Esophagus muscularis mucosa (tissue), 4 donors: Measurements from ENCODE around the gene SKAP2. TPM values are rescaled to one million over a fixed set of nuclear protein-coding genes. Genes with fewer than 3 reads are reported as not detected.

ENCODE experiments used
- DNase-seq: peaks from one replicate; pipeline ENCODE4 v3.0.0-alpha.2; 2017; ENCODE audit errors: extremely low spot score
- H3K27ac ChIP-seq, 4 donors: fragments of 200-600 bp; sonication (generic); replicated peaks in 1 of 4; 1 replicate in 3 of 4; 2 replicates in 1 of 4; pipeline ENCODE4 v1.5.1; 2016 to 2019; ENCODE audit warnings: mild to moderate bottlenecking in 1 of 4
- H3K27me3 ChIP-seq, 4 donors: fragments of 200-600 bp; sonication (generic); one replicate each; pipeline versions ENCODE4 v1.5.1 to v1.6.0; 2016 to 2019
- H3K36me3 ChIP-seq, 4 donors: fragments of 200-600 bp; sonication (generic); one replicate each; pipeline ENCODE4 v1.5.1; 2016 to 2019
- H3K4me1 ChIP-seq, 4 donors: fragments of 200-600 bp; sonication (generic); one replicate each; pipeline ENCODE4 v1.5.1; 2016 to 2019
- H3K4me3 ChIP-seq, 4 donors: fragments of 200-600 bp; sonication (generic); 1 replicate in 2 of 4; 2 replicates in 2 of 4; pipeline ENCODE4 v1.5.1; 2016 to 2019; ENCODE audit warnings: mild to moderate bottlenecking in 4 of 4, moderate library complexity in 1 of 4
- H3K9me3 ChIP-seq, 4 donors: fragments of 200-600 bp; sonication (generic); 1 replicate in 3 of 4; 2 replicates in 1 of 4; pipeline ENCODE4 v1.5.1; 2016 to 2019
- EP300 ChIP-seq: sonication (generic); formaldehyde crosslinking; IDR thresholded peaks from one replicate; pipeline ENCODE4 v1.6.1; 2017; ENCODE audit warnings: antibody characterized with exemption
- POLR2A ChIP-seq: fragments of 450-650 bp; IDR thresholded peaks from one replicate; pipeline ENCODE4 v1.6.1; 2017; ENCODE audit warnings: antibody characterized with exemption, moderate library complexity, mild to moderate bottlenecking, low read depth
- POLR2AphosphoS5 ChIP-seq, 2 donors: sonication (generic); formaldehyde crosslinking; IDR thresholded peaks; one replicate each; pipeline ENCODE4 v1.6.1; 2017; ENCODE audit warnings: antibody characterized with exemption in 2 of 2
- WGBS: methylation state at CpG from one replicate; pipeline ENCODE4 v1.1.5; 2018; 5-methylcytosine and 5-hydroxymethylcytosine counted together
- intact Hi-C: fragments of 100-400 bp; cut with DNase I; formaldehyde crosslinking; loops from one replicate; pipeline ENCODE4 v1.15.1; 2023
- total RNA-seq, 4 donors: library from RNA; depleted of rRNA; stranded (reverse); fragments of >200 nt; gene quantifications; one replicate each; pipeline versions ENCODE4 v1.1.0 to v1.2.1, GENCODE V29; 2016
- TF ChIP-seq, protein P1 (sequence below), 3 experiments: fragments of 200-600 bp in 2 of 3; fragments of 450-650 bp in 1 of 3; sonication (generic) in 2 of 3; IDR thresholded peaks; one replicate each; pipeline ENCODE4 v1.5.1; 2017 to 2019; ENCODE audit warnings: antibody characterized with exemption in 3 of 3, mild to moderate bottlenecking in 2 of 3, moderate library complexity in 1 of 3

SKAP2 gene
- total RNA-seq, 4 donors from 2014 or later, result 44.2 to 47.1 (median 45.1) TPM

DNA sequence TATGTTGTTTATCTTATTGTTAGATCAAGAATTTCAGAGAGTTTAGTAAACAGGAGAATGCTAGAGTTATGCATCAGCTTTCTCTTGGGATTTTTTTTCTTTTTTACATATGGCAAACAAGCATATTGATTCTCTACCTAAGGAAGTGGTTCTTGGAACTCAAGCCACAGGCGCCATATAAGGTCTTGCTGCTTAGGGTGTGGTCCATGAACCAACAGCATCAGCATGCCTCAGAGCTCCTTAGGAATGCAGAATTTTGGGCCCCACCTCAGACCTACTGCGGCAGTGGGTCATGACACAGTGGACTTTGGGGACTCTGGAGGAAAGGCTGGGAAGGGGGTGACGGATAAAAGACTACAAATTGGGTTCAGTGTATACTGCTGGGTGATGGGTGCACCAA, 230.8 kb downstream of the SKAP2 start:
- H3K36me3 ChIP-seq, result no peaks in the 10 kb centered on the region
- no peaks in the 10 kb centered on the region for H3K27me3 ChIP-seq
- 94% methylated on average over 3 of the region's 3 CpGs for WGBS
- no peak overlapping the region for H3K4me3 ChIP-seq
- intact Hi-C loops, result no loop called here
- no peak overlapping the region for H3K27ac ChIP-seq
- H3K9me3 ChIP-seq, result no peaks in the 10 kb centered on the region
- TF ChIP-seq, protein P1, sequence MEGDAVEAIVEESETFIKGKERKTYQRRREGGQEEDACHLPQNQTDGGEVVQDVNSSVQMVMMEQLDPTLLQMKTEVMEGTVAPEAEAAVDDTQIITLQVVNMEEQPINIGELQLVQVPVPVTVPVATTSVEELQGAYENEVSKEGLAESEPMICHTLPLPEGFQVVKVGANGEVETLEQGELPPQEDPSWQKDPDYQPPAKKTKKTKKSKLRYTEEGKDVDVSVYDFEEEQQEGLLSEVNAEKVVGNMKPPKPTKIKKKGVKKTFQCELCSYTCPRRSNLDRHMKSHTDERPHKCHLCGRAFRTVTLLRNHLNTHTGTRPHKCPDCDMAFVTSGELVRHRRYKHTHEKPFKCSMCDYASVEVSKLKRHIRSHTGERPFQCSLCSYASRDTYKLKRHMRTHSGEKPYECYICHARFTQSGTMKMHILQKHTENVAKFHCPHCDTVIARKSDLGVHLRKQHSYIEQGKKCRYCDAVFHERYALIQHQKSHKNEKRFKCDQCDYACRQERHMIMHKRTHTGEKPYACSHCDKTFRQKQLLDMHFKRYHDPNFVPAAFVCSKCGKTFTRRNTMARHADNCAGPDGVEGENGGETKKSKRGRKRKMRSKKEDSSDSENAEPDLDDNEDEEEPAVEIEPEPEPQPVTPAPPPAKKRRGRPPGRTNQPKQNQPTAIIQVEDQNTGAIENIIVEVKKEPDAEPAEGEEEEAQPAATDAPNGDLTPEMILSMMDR (IDR thresholded peaks at IDR 0.05), result no peak
- DNase-seq, result no peak
- H3K4me1 ChIP-seq, result no peaks in the 10 kb centered on the region

DNA sequence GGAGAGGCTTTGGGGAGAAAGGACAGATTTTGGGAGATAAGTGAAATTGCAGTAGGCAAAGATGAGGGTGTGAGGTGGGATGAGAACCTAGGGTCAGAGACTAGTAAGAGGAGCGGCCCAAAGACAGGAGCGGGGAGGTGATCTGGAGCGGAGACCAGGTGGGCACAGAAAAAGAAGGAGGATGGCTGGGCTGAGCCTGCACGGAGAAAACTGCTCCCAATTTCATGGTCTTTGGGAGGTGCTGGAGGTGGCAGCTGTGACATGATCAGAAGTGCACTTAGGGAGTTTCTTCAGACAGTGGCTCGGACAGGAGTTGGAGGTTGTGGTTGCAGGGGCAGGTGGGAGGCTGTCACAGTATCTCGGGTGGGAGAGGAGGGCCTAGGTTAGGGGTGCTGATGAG, 232.8 kb downstream of the SKAP2 start:
- DNase-seq, result no peak
- H3K4me3 ChIP-seq, result no peak overlapping the region
- intact Hi-C loops, result no loop called here
- peaks cover 0 to 5% (median 0%) of the 10 kb centered on the region in 4 donors for H3K27me3 ChIP-seq
- no peaks in the 10 kb centered on the region for H3K4me1 ChIP-seq
- TF ChIP-seq EP300 (no peak), POLR2AphosphoS5 (IDR thresholded peaks at IDR 0.05) (no peak), POLR2A (no peak)
- TF ChIP-seq, protein P1 (IDR thresholded peaks at IDR 0.05), result no peak
- no peaks in the 10 kb centered on the region for H3K9me3 ChIP-seq
- 92% methylated on average over 6 of the region's 6 CpGs for WGBS
- H3K36me3 ChIP-seq, result no peaks in the 10 kb centered on the region
- no peak overlapping the region for H3K27ac ChIP-seq

DNA sequence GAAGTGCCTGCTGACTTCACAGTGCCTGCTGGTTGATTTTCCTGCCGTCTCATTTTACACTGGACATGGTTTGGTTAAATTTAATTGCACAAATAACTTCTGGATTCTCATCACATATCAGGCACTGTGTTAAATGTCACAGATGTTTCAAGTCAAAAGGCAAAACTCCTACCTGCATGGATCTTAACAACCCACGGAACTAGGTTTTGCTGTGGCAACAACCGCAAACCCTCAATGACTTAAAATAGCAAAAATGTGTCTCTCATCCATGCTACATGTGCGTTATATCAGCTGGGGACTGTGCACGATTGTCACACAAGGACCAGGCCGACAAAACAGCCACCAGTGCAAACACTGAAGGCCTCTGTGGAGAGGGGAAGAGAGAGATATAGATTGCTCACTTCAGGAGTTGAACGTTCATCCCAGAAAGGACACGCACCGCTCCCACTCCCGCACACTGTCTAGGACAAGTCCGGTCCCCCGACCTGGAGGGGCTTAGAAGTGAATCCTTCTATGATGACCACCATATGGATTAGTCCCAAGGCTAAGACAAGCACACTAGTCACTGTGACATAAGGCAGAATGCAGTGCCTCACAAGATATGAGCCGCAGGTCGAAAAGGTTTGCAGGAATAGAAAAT, 233.3 kb downstream of the SKAP2 start:
- WGBS, result 91% methylated on average over 14 of the region's 14 CpGs
- no peak for TF ChIP-seq POLR2A
- no peak for TF ChIP-seq POLR2AphosphoS5 (IDR thresholded peaks at IDR 0.05)
- TF ChIP-seq, protein P1 (IDR thresholded peaks at IDR 0.05), result no peak
- TF ChIP-seq EP300, result no peak
- no peak for DNase-seq
- H3K4me3 ChIP-seq, result no peak overlapping the region
- intact Hi-C loops, result no loop called here
- no peak overlapping the region for H3K27ac ChIP-seq
- no peaks in the 10 kb centered on the region for H3K9me3 ChIP-seq
- peaks cover 0 to 5% (median 0%) of the 10 kb centered on the region in 4 donors for H3K27me3 ChIP-seq
- H3K4me1 ChIP-seq, result no peaks in the 10 kb centered on the region
- no peaks in the 10 kb centered on the region for H3K36me3 ChIP-seq

DNA sequence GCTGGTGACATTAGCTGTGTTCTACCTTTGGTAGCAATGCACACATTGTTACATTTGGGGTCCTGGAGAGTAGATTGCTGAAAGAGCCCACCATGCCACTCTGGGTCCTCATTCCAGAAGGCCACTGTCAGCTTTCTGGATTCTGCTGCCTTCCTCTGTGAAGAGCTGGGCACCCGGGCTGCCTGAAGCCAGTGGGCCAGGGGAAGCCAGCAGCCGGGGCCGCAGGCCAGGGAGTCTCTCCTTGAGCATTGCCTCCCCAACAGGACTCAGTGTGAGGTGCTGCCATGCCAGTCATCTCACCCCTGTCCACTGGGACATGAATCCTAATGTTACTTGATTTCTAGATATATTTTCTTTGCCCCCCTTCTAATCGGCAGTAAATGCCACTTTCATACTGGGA, 234.0 kb downstream of the SKAP2 start:
- no peak for TF ChIP-seq POLR2A
- TF ChIP-seq EP300, result no peak
- TF ChIP-seq, protein P1 (IDR thresholded peaks at IDR 0.05), result no peak
- no peak for TF ChIP-seq POLR2AphosphoS5 (IDR thresholded peaks at IDR 0.05)
- no peak overlapping the region for H3K4me3 ChIP-seq
- H3K27me3 ChIP-seq, result peaks cover 0 to 5% (median 0%) of the 10 kb centered on the region in 4 donors
- DNase-seq, result no peak
- H3K36me3 ChIP-seq, result no peaks in the 10 kb centered on the region
- intact Hi-C loops, result no loop called here
- 92% methylated on average over 4 of the region's 4 CpGs for WGBS
- H3K9me3 ChIP-seq, result no peaks in the 10 kb centered on the region
- H3K27ac ChIP-seq, result no peak overlapping the region
- H3K4me1 ChIP-seq, result no peaks in the 10 kb centered on the region

DNA sequence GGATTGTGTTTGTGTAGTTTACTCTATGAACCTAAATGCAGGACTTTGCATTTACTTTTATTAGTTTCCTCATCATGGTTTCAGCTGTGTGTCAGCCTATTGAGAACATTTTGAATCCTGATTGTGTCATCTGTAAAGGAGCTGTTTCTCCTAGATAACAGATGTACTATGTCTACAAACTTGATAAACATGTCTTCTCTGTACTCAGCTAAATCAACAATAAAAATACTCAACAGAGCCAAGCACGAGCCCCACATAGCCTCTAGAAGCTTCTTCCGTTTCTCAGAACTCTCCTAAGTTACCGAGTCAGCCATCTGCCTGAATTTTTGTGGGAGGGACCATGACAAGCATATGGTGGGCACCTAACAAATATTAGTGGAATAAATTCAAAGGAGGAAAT, 234.7 kb downstream of the SKAP2 start:
- H3K27ac ChIP-seq, result no peak overlapping the region
- TF ChIP-seq, protein P1 (IDR thresholded peaks at IDR 0.05), result no peak
- no peak for TF ChIP-seq POLR2AphosphoS5 (IDR thresholded peaks at IDR 0.05)
- no peak for TF ChIP-seq EP300
- TF ChIP-seq POLR2A, result no peak
- no peak overlapping the region for H3K4me3 ChIP-seq
- DNase-seq, result no peak
- H3K27me3 ChIP-seq, result peaks cover 0 to 5% (median 0%) of the 10 kb centered on the region in 4 donors
- no peaks in the 10 kb centered on the region for H3K36me3 ChIP-seq
- WGBS, result 77% methylated on average over 3 of the region's 3 CpGs
- intact Hi-C loops, result no loop called here
- H3K9me3 ChIP-seq, result no peaks in the 10 kb centered on the region
- H3K4me1 ChIP-seq, result no peaks in the 10 kb centered on the region
